RWPE2 (cell line): ENCODE results near the gene METTL27.
"Not testable (repeated sequence)": the region's sequence is repeated elsewhere in the genome, so short reads cannot be mapped to it uniquely, and the experiment has no call there.

Experiments used
- ATAC-seq: fragments of 200-7000 bp; cut with Tn5 transposase; 3 replicates; pipeline ENCODE4 v1.9.1; 2021; ENCODE audit warnings: low read depth
- DNase-seq: peaks from one replicate; pipeline ENCODE4 v3.0.0-alpha.2; 2020; ENCODE audit warnings: low spot score
- H3K27ac ChIP-seq: fragments of 450-650 bp; 2 replicates; pipeline ENCODE4 v1.5.1; 2017; ENCODE audit warnings: mild to moderate bottlenecking; ENCODE audit not compliant: poor library complexity, severe bottlenecking
- H3K27me3 ChIP-seq: fragments of 250-450 bp; sonication (Bioruptor Pico); 2 replicates; pipeline ENCODE4 v1.5.1; 2021; ENCODE audit warnings: mild to moderate bottlenecking, moderate library complexity; ENCODE audit not compliant: insufficient read depth, poor library complexity, severe bottlenecking
- H3K36me3 ChIP-seq: fragments of 250-450 bp; sonication (Bioruptor Pico); 2 replicates; pipeline ENCODE4 v1.5.1; 2020; ENCODE audit warnings: low read depth, mild to moderate bottlenecking, moderate library complexity
- H3K4me1 ChIP-seq: fragments of 250-450 bp; sonication (Bioruptor Pico); 2 replicates; pipeline ENCODE4 v1.5.1; 2021; ENCODE audit warnings: mild to moderate bottlenecking, moderate library complexity; ENCODE audit not compliant: insufficient read depth, poor library complexity, severe bottlenecking
- H3K4me3 ChIP-seq: fragments of 250-450 bp; sonication (Bioruptor Pico); 2 replicates; pipeline ENCODE4 v1.5.1; 2021; ENCODE audit warnings: mild to moderate bottlenecking, moderate library complexity; ENCODE audit not compliant: severe bottlenecking
- H3K9me3 ChIP-seq: fragments of 250-450 bp; sonication (Bioruptor Pico); 2 replicates; pipeline ENCODE4 v1.5.1; 2021; ENCODE audit warnings: mild to moderate bottlenecking, moderate library complexity; ENCODE audit not compliant: severe bottlenecking
- CTCF ChIP-seq: fragments of 450-650 bp; IDR thresholded peaks from one replicate; pipeline ENCODE4 v1.5.1; 2017; ENCODE audit warnings: mild to moderate bottlenecking, moderate library complexity; ENCODE audit not compliant: poor library complexity, severe bottlenecking

The METTL27 gene

GRCh38 chr7:73810998-73811360 lies 31.3 kb downstream of the METTL27 start:
- DNase-seq: peak; percentile 28
- Histone ChIP-seq H3K4me3 (no peak overlapping the region), H3K9me3 (no peaks in the 10 kb centered on the region), H3K36me3 (no peaks in the 10 kb centered on the region), H3K4me1 (peaks cover 8% of the 10 kb centered on the region), H3K27me3 (no peaks in the 10 kb centered on the region), H3K27ac (no peak overlapping the region)
- no peak for TF ChIP-seq CTCF
- no peak for ATAC-seq

- peaks cover 8% of the 10 kb centered on the region for H3K4me1 ChIP-seq
- no peak overlapping the region for H3K4me3 ChIP-seq
- no peaks in the 10 kb centered on the region for H3K9me3 ChIP-seq
- peak; percentile 47 for DNase-seq
- H3K27ac ChIP-seq: peak overlapping the region; percentile 31
- no peak for TF ChIP-seq CTCF
- no peaks in the 10 kb centered on the region for H3K27me3 ChIP-seq
- H3K36me3 ChIP-seq: no peaks in the 10 kb centered on the region
- peak; percentile 56; the same call in 2 of the 3 replicates for ATAC-seq
Observed at GRCh38 chr7:73809467-73809951, 32.8 kb downstream of the METTL27 start.

- Histone ChIP-seq H3K27ac (peak overlapping the region; percentile 30), H3K36me3 (no peaks in the 10 kb centered on the region), H3K9me3 (no peaks in the 10 kb centered on the region), H3K4me3 (no peak overlapping the region), H3K27me3 (no peaks in the 10 kb centered on the region), H3K4me1 (peaks cover 21% of the 10 kb centered on the region)
- DNase-seq (peak; percentile 1), ATAC-seq (no peak)
- TF ChIP-seq CTCF: no peak
Observed at GRCh38 chr7:73802459-73802858, 39.9 kb downstream of the METTL27 start.

GRCh38 chr7:73801577-73801976 lies 40.7 kb downstream of the METTL27 start:
- H3K27me3 ChIP-seq: no peaks in the 10 kb centered on the region
- ATAC-seq: no peak
- no peak overlapping the region for H3K4me3 ChIP-seq
- H3K9me3 ChIP-seq: no peaks in the 10 kb centered on the region
- peak overlapping the region; percentile 30 for H3K27ac ChIP-seq
- peaks cover 21% of the 10 kb centered on the region for H3K4me1 ChIP-seq
- no peak for TF ChIP-seq CTCF
- H3K36me3 ChIP-seq: no peaks in the 10 kb centered on the region
- no peak for DNase-seq

- TF ChIP-seq CTCF: no peak
- ATAC-seq: peak; percentile 72; the same call in 2 of the 3 replicates
- no peaks in the 10 kb centered on the region for H3K27me3 ChIP-seq
- H3K36me3 ChIP-seq: no peaks in the 10 kb centered on the region
- H3K4me3 ChIP-seq: no peak overlapping the region
- peaks cover 21% of the 10 kb centered on the region for H3K4me1 ChIP-seq
- peak; percentile 1 for DNase-seq
- H3K9me3 ChIP-seq: no peaks in the 10 kb centered on the region
- peak overlapping the region; percentile 28 for H3K27ac ChIP-seq
Observed at GRCh38 chr7:73799282-73800141, 42.8 kb downstream of the METTL27 start.

GRCh38 chr7:73797176-73797575 lies 45.1 kb downstream of the METTL27 start:
- not testable (repeated sequence) for H3K9me3 ChIP-seq, H3K27me3 ChIP-seq, ATAC-seq, H3K4me3 ChIP-seq, H3K27ac ChIP-seq, DNase-seq, H3K36me3 ChIP-seq
- peaks cover 18% of the 10 kb centered on the region for H3K4me1 ChIP-seq

GRCh38 chr7:73796656-73797055 lies 45.7 kb downstream of the METTL27 start:
- H3K4me3 ChIP-seq, H3K27ac ChIP-seq, H3K36me3 ChIP-seq, ATAC-seq, H3K9me3 ChIP-seq, H3K27me3 ChIP-seq, DNase-seq: not testable (repeated sequence)
- peaks cover 13% of the 10 kb centered on the region for H3K4me1 ChIP-seq
